ENCODE data around the gene MAJIN.
A peak's percentile ranks its signal among the peaks of the same experiment; 100 is the strongest.
"Not testable (repeated sequence)": the region's sequence is repeated elsewhere in the genome, so short reads cannot be mapped to it uniquely, and the experiment has no call there.

Gene MAJIN

GRCh38 chr11:64971421-64972233 is at the start of gene MAJIN:
TSS of gene MAJIN (minus strand) at chr11:64972108. CDS start at chr11:64959405, 12,703 bp downstream.
- DNase-seq, result peak; percentile 89

GRCh38 chr11:65021509-65021908 is 49.6 kb upstream of the MAJIN start:
- DNase-seq, result no peak

GRCh38 chr11:65021003-65021402 is 49.1 kb upstream of the MAJIN start:
- no peak for DNase-seq

- DNase-seq, result no peak
These were observed 47.9 kb upstream of the MAJIN start for GRCh38 chr11:65019824-65020223.

- no peak for DNase-seq
These were observed 46.0 kb upstream of the MAJIN start for GRCh38 chr11:65017937-65018336.

- no peak for DNase-seq
These were observed 44.8 kb upstream of the MAJIN start for GRCh38 chr11:65016705-65017104.

- peak; percentile 66 for DNase-seq
These were observed 42.9 kb upstream of the MAJIN start for GRCh38 chr11:65014726-65015227.

GRCh38 chr11:65013888-65014725 is 42.2 kb upstream of the MAJIN start, which contains the start of gene ARL2:
TSS of gene ARL2 (plus strand) at chr11:65014160. CDS start at chr11:65014208, 48 bp downstream.
- peak; percentile 95 for DNase-seq

- peak; percentile 96 for DNase-seq
These were observed 41.4 kb upstream of the MAJIN start for GRCh38 chr11:65013130-65013887.

- no peak for DNase-seq
These were observed 37.0 kb upstream of the MAJIN start for GRCh38 chr11:65008873-65009272.

GRCh38 chr11:65008016-65008415 is 36.1 kb upstream of the MAJIN start:
- no peak for DNase-seq

- not testable (repeated sequence) for DNase-seq
These were observed 32.1 kb upstream of the MAJIN start for GRCh38 chr11:65003968-65004367.

- peak; percentile 30 for DNase-seq
These were observed 31.4 kb upstream of the MAJIN start for GRCh38 chr11:65003282-65003681.

GRCh38 chr11:65002706-65003105 is 30.8 kb upstream of the MAJIN start:
- DNase-seq, result no peak

- no peak for DNase-seq
These were observed 27.6 kb upstream of the MAJIN start for GRCh38 chr11:64999478-64999877.

GRCh38 chr11:64998690-64999431 is 27.0 kb upstream of the MAJIN start:
- DNase-seq, result no peak

GRCh38 chr11:64998141-64998540 is 26.2 kb upstream of the MAJIN start:
- no peak for DNase-seq

- DNase-seq, result peak; percentile 77
These were observed 24.9 kb upstream of the MAJIN start, which contains the start of gene BATF2 for GRCh38 chr11:64996710-64997380. TSS of gene BATF2 (minus strand) at chr11:64996971. CDS start at chr11:64996914, 57 bp downstream.

- no peak for DNase-seq
These were observed 24.4 kb upstream of the MAJIN start for GRCh38 chr11:64996327-64996709.

GRCh38 chr11:64994318-64994717 is 22.4 kb upstream of the MAJIN start:
- no peak for DNase-seq

- peak; percentile 19 for DNase-seq
These were observed 18.5 kb upstream of the MAJIN start for GRCh38 chr11:64990222-64990923.

All from hematopoietic multipotent progenitor cell treated with erythropoietin and hydrocortisone succinate and interleukin-3 and kit ligand, for 6 days (in vitro differentiated cells).